HG03432 (cell line): ENCODE measurements around the gene EPAS1.

Source experiments
- ATAC-seq: cut with Tn5 transposase; IDR thresholded peaks from one replicate; pipeline ENCODE4 v1.9.1; 2021; ENCODE audit warnings: mild to moderate bottlenecking, moderate library complexity; ENCODE audit not compliant: unreplicated experiment

EPAS1 gene

DNA sequence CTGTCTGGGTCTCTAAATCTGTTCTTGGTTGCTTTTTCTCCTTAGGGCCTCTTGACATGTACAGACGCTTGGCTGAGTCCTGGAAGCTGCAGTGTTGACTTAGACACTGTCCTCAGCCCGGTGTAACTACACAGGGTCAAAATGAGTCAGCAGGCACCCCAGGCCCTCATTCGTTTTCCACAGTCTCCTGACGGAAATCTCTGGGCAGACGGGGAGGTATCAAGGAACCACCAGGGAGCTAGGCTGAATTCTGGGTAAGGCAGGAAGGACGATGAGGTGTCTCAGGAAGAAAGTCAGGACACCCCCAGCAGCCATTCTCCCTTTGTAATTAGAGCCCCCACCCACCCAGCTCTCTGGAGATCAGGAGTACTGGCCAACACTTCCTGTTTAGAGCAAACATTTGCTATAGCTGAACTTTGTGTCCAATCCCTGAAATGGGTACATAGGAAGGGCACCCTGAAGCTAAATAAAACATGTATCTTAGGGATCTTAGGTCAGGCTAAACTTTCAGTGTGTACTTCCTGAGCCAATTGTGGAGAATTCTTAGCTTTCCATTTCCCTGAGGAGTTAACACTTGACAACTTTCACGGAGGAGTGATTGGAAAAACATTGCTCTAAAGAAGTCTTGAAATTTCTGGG, 23.9 kb upstream of the EPAS1 start:
- no peak for ATAC-seq

DNA sequence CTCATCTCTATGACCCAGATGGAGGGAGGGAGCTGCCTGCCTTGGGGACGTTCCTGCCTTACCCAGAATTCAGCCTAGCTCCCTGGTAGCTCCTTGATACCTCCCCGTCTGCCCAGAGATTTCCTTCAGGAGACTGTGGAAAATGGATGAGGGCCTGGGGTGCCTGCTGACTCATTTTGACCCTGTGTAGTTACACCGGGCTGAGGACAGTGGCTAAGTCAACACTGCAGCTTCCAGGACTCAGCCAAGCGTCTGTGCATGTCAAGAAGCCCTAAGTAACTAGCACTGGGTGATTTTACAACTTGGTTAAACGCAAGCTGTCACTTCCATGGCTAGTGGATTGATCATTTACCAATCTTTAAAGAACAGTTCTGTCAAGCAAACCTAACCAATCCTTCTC, 23.3 kb upstream of the EPAS1 start:
- ATAC-seq, result no peak

DNA sequence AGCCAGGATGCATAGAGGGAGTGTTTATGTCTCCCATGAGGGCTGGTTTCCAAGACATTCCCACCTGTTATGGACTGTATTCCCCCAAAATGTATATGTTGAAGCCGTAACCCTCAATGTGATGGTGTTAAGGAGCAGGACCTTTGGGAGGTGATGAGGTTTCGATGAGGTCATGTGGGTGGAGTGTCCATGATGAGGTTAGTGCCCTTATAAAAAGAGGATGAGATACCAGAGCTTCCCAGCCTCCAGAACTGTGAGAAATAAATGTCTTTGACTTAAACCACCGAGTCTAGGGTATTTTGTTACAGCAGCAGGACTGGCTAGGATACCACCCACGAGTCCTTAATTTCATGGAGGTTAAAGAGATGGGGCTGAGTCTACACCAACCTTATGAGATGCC, 22.6 kb upstream of the EPAS1 start:
- ATAC-seq, result no peak

DNA sequence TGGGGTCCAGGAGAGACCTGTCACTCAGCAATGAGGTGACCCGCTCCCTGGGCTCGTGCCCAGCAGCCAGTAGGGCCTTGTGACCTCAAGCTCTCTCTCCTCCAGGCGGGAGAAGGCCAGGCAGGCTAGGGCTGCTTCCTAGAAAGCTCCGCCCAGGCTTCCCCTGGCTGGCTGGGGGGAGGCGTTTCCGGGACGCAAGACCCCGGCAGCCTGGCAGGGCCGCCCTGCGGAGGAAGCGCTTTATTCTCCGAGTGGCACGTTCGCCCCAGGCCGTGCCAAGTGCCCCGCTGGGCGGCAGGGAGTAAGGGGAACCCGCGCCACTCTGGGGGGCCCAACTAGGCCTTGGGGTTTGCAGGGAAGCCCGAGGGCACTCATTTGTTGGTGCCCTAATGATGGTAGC, 21.2 kb upstream of the EPAS1 start:
- no peak for ATAC-seq

DNA sequence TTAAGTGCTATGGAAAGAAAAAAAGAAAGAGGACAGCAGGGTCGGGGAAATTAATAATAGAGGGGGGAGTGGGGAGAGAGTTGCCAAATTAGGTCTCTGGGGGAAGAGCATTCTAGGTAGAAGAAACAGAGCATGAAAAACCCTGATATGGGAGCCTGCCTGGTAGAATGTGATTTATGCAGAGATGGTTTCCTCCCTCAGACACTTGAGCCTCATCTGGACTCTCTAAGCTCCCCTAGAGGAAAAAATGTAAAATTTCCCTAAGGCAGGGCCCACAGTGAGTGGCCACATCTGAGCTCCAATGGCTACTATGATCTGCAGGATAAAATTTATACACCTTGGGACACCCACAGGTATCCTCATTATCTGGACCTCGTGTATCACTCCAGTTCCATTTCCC, 20.6 kb upstream of the EPAS1 start:
- ATAC-seq, result no peak

DNA sequence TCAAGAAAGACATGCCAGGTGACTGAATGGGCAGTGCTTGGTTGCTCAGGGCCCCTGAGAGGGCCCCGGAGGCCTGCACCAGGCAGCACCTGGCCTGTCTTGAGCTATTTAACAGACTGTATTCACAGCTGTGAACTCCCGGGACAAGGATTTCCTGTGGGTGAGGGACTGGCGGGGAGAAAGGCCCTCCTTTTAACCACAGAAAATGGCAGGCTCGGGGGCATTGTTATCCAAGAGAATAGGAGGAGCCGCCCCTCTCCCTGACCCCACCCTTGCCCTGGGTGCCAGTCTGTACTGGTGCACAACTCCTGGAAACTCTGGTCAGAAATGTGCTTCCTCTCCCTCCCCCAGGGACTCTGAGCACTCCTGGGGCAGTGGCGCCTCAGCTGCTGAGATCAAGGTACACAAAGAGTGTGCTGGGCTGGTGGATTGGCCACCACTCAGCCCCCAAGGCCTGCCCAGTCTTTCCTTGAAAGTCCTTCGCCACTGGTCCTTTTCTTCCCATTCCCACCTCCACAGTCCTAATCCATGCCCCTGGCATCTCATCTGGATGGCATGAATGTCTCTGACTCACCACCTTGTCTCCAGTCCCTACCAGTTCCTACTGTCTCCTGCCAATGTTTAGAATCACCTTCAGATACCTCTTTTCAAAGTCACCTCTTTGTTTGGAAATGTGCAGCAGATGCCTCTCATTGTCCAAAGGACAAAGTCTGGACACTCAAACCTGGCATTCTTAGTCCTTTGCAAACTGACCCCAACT, 19.6 kb upstream of the EPAS1 start:
- no peak for ATAC-seq

DNA sequence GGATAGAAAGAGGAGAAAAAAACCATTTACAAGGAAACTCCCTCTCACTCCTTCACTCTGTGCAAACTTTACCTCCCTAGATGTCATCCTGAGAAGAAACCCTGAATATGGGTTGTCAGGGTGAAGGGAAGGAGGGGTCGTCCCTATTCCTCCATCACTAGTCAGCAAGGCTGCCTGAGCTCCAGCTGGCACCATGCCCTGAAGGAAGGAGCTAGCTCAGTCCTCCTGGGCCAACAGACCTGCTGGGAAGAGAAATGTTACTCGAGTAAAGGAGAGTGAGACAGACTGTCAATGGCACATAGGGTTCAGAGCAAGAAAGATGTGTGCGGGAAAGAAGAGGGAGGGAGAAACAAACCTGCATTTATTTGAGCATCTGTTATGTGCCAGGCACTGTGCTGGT, 18.3 kb upstream of the EPAS1 start:
- no peak for ATAC-seq

DNA sequence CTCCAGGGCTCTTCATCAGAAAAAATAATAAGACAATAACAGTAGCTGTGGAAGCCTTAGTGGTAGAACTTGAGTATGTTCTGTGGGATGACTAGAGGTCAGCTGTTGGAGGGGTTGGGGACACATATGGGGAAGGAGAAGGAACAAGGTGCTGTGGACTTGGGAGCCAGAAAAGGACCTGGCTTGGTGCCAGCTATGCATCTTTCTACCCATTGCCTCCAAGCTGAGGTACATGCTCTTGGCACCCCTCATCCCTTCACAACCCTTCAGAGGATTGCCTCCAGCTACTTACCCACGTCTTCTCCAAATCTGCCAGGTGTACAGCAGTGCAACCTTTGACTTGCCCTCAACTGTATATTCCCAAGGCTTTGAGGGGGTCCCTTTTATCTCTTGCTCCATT, 15.3 kb upstream of the EPAS1 start:
- ATAC-seq, result no peak

DNA sequence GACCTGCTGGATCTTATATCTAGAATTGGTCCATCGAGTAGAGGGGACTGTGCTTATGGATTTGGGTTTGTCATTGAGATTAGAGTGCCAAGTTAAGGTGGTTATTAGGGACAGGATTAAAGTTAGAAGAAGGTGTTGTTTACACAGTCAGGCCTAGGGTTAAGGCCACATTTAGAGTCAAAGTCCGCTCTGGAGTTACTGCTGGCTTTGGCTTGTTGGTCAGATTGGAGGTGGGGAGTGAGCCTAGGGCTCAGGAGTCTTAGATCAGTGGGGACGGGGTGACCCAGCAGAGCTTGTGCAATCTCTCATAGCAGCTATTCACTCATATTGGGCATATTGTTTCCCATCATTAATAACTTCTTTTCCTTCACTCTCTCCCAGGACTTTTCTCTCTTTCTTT, 13.5 kb upstream of the EPAS1 start:
- ATAC-seq, result no peak

DNA sequence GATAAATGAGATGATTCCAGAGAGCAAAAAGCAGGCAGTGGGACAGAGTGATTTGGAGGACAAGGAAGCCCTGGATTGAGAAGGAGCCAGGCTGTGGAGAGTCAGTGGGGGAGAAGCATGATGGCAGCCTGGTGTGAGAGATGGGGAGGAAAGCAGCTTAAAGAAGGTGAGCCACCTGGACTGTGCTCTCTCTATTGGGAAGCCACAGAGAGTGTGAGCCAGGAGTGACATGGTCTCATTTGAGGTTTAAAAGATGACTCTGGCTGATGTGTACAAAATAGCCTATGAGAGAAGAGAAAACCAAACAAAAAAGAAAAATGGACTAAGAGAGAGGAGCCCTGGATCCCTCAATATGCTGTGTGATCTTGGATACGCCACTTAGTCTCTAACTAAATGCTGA, 12.9 kb upstream of the EPAS1 start:
- ATAC-seq, result no peak

DNA sequence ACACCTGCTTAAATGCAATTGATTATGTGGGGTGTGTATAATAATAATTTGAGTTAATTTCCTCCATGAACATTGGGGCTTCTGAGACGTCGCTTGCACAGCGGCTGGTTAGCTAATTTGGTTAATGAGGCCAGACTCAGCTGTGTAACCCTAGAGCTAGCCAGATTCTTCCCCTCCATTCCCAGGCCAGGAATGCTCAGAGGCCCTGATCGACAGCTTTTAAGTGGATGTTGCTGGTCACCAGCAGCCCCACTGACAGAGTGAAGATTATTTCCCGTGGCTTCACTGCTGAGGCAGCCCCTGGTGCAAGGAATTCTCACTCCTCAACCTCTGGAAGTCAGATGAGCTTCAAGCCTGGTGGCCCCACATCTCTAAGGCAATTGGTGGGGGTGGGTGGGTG, 12.4 kb upstream of the EPAS1 start:
- no peak for ATAC-seq

DNA sequence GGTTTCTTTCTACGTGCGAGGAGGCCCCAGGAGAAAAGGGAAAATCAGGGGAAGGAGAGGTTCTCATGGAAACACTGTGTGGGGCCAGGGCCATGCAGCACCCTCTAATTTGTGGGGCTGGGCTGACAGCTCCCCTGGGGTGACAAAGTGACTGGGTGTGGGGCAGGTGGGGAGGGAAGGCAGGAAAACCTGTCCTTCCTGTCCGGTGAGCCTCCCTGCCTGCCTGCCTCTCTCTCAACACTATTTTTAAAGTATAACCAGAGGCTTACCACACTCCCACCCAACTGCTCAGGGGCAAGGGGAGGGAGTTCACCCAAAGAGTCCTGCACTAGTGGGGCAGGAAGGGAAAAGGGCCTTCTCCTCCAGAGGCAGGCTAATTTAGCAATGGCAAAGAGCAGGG, 10.5 kb upstream of the EPAS1 start:
- no peak for ATAC-seq

DNA sequence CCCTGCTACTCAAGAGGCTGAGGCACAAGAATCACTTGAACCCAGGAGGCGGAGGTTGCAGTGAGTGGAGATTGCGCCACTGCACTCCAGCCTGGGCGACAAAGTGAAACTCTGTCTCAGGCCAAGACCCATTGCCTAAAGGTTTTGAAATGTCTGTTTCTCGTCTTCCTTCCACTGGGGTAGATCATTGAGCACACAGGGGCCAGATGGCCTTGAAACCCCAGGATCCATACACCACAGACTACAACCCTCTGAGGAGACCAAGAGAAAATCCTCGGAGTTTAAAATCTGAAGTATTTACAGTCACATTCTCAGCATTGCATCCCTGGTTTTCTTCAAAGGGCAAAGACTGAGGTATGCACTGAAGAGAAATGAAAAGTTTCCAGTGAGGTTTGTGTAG, 7.1 kb upstream of the EPAS1 start:
- ATAC-seq, result no peak

DNA sequence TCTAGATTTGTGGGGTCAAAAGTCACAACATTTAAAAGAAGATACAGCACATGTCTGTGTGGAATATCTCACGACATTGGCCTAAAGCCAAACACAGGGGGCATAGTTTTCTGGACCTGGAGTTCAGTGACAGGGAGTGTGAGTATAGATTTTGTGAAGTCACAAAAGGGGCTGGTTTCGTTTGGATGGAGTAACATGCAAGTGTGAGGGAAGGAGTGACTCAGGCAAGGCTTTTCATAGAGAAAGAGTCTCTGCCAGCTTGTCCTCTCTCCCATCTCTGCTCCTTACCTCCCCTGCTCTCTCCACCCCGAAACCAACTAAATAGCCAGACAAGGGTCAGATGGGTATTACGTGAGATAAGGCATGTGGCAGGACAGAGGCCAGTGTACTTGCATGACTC, 3.7 kb upstream of the EPAS1 start:
- ATAC-seq, result no peak

DNA sequence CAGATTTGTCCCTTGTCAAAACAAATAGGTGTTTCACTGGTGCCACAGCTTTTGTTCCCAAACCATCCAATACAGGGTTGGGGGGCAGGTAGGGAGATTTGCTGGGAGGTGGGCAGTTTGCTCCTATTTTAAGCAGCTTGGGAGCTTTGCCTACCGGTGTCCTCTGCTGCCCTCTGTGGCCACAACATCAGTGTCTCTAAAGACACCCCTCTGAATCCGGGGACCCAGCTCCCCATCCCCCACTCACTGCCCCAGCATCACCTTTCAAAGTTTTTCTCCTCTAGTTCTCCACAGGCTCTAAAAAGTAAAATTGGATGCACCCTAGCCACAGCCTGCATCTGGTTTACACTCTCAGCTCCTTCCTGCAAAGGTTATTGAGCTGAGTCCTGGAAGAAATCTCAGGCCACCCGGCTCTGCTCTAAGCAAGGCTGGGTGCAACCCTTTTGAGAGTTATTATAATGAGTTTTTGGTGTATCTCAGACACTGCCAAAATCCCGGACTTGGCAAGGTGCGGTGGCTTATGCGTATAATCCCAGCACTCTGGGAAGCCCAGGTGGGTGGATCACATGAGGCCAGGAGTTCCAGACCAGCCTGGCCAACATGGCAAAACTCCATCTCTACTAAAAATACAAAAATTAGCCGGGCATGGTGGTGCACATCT, 2.9 kb upstream of the EPAS1 start:
- ATAC-seq, result no peak

DNA sequence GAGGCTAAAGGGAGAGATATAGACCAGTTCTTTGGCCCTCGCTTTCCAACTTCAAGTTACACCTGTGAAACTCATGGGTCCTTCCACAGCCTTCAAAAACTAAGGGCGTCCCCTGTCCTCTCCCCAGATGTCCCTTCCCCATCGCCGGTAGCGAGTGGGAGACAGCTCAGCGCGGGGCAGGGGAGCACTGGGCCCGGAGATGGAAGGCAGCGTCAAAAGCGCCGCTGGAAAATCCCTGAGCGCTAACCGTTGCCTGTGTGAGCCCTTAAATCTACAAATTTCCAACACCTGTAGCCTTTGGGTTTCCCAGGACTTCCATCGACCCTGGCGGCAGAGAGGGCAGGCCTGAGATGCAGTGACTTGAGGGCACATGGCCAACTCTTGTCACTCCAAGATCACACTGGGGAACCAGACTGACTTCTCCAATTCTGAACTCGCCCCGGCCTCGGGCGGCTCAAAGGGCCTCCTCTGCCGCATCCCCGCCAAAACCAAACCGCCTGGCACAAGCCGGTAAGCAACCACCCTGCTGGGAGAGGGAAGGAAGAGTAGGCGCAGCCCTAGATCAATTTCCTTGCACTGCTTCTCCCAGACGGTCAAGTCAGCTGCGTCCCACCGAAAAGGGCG, 879 bp upstream of the EPAS1 start:
- ATAC-seq, result no peak

DNA sequence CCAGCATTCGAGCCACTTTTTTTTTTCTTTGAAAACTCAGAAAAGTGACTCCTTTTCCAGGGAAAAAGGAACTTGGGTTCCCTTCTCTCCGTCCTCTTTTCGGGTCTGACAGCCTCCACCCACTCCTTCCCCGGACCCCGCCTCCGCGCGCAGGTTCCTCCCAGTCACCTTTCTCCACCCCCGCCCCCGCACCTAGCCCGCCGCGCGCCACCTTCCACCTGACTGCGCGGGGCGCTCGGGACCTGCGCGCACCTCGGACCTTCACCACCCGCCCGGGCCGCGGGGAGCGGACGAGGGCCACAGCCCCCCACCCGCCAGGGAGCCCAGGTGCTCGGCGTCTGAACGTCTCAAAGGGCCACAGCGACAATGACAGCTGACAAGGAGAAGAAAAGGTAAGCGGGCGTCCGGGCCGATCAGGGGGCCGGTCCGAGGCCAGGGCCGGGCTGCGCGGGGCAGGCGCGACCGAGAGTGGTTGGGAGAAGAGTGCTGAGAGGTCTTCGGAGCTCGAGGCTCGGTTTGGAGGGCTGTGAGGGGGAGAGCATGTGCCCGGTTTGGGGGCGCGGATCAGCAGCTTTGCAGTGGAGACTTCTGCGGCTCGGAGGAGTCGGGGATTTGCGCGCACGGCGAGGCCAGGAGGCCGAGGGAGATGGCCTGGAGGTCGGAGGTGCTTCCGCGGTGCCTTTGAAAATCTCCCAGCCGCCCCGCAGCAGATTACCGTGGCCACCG, 502 bp downstream of the EPAS1 start:
- ATAC-seq, result peak; percentile 35

DNA sequence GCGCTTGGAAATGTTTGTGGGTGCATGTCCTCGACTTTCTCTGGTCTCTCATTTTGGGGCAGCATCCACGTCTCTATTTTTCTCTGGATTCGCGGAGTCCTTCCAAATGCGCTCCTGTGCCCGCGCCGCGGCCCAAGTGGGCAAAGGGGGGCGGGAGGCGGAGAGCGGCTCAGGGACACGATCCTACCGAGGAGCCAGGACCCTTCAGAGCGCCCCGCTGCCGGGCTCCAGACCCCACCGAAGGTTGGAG, 990 bp downstream of the EPAS1 start:
- no peak for ATAC-seq

DNA sequence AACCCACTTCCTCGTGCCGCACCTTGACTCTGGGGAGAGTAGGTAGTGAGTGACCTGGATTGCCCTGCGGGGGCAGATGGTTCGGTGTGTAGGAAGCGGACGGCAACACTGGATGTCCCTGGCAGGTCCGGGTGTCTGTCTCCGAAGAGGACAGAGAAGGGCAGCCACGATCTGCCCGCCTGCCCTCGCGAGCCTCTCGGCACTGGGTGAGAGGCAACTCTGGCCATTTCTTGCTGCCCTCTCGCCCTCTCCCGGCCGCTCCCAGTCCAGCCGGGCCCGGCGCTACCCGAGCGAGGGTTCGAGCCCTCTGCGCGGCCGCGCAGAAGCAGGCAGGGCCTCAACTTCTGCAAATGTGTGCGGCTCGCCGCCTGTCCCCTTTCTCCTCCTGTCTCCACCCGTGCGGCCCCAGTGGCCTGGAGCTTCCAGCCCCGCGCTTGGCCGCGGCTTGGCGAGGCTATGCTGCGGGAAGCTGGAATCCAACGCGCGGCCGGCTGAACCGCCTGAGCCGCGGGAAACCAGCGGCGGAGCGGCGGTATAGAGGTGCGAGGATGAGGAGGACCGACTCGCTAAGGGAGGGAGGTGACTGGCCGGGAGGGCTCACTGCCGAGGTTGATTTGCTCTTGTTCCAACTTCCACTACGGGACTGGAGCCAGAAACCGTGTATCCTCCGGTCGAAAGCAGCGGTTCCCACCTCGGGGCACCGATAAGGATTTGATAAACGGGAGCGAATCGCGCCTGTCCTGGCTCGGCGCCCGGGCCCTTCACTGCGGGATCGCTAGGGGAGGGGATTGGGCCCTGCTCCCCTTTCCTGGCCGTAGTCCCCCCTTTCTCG, 1.5 kb downstream of the EPAS1 start:
- no peak for ATAC-seq

DNA sequence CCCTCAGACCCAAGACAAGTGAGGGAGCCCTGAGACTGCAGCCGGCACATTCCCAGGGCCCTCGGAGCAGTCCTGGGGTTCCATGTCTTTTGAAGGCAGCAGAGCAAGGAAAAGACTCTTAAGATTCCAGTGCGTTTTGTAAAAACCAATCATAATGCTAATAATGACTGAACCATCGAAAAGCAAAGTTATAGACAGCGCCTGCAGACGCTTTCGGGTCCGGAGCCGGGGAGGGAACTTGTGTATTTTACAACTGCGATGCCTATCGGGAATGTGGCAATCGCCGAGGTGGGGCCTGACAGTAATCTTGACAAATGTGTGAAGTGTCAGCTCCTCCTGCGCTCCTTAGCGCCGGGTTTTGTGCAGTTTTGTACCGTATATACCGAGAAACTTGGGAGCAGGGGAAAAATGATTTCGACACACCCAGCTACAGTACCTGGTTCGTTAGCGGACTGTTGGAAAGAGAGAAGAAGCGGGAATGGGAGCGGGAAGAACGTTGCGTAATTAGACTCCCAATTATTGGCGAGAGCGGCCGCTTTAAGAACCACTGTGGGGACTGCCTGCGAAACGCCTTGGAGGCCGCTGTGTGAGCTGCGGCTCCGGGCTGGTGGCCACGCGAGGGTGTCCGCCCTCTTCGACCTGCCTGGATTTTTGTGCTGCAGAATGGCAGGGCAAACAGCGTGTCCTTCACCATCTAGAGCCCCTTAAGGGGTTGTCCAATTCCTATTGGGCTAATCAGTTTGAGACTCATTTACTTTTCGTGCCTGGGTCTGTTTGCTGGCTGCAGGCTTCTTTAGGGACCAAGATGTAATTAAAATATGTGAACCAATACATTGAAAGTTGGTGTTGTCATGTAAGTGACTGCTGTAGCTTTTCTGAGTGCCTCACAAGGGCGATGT, 2.4 kb downstream of the EPAS1 start:
- no peak for ATAC-seq
